Stimulated activated CD4-positive, alpha-beta T cell treated with anti-CD3 and anti-CD28 coated beads, TNF-alpha, amount 100 ng/mL, for 24 hours (primary cell): ENCODE data around the gene CSN3.
"Not testable (repeated sequence)": the region's sequence is repeated elsewhere in the genome, so short reads cannot be mapped to it uniquely, and the experiment has no call there.

ENCODE experiments used
- DNase-seq, 3 experiments: peaks; one replicate each; pipeline ENCODE4 v3.0.0-alpha.2; 2020; ENCODE audit warnings: low read depth in 3 of 3

The CSN3 gene, protein sequence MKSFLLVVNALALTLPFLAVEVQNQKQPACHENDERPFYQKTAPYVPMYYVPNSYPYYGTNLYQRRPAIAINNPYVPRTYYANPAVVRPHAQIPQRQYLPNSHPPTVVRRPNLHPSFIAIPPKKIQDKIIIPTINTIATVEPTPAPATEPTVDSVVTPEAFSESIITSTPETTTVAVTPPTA

DNA sequence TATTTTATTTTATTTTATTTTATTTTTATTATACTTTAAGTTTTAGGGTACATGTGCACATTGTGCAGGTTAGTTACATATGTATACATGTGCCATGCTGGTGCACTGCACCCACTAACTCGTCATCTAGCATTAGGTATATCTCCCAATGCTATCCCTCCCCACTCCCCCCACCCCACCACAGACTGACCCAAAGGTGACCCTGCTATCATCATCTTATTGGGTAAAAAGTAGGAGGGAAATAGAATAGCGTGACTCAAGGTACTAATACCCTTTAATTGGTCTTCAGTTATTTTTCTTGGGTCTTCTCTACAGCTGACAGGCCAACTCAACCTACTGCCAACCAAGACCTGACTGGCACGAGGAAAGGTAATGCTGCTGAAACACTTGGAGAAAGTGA is at the start of gene CSN3:
Gene CSN3 (plus strand): TSS at position 301 of the 400 bp plus-strand sequence. CDS start 2,223 bp downstream, outside the sequence.
- DNase-seq = not testable (repeated sequence)

DNA sequence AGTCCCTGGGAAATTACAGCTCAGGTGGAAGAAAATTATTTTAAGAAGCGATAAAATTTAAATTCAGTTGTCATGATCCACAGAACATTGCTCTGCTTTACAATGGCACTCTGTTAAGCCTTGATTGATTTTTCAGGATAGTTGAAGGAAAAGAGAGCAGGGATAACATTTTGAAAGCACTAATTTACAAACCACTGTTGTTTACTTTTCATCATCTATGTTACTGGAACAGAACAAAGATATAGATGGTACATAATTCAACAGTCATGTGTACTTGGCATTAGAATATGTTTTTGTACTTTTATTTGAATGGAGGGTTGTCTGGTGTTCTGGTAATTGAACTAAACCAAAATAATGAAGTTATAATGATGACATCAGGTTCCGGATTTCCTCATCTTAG is 49.5 kb upstream of the CSN3 start:
- DNase-seq = no peak

DNA sequence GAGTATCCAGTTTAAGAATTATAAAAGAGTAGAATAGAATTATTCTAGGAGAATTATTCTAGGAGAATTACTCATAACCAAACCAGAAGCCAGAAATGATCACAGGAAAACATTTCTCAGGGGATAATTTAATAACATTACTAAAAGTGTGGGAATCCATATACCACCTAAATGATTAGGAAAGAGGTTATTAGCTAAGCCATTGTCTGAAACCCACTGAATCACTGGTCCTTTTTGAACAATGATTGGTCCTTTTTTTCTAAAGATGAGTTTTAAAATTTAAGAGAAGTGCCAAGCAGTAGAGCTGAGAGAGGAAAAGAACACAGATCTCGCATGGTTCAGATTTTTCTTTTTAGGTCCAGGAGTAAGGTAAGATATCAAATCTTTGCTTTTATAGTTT is 47.0 kb upstream of the CSN3 start, which contains the start of gene ODAM:
Gene ODAM (plus strand): TSS at position 301 of the 400 bp plus-strand sequence. CDS start 819 bp downstream, outside the sequence.
- DNase-seq = no peak

DNA sequence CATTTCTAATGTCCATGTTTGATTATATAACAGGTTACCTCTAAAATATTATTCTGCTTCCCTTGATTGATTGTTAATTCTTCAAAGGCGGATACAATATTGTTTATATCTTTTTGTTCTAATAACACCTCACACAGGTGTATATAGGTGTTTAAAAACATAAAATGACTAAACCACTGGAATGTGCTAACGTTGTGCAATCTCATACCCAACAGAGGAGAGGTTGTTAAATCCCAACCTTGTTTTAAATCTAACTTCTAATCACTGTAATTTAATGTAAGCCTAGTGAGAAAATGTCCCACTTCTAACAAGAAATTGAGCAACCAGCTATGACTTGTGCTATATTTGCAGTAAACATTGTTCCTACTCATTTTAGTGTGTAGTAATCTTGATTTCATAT is 45.5 kb upstream of the CSN3 start:
- DNase-seq = no peak

DNA sequence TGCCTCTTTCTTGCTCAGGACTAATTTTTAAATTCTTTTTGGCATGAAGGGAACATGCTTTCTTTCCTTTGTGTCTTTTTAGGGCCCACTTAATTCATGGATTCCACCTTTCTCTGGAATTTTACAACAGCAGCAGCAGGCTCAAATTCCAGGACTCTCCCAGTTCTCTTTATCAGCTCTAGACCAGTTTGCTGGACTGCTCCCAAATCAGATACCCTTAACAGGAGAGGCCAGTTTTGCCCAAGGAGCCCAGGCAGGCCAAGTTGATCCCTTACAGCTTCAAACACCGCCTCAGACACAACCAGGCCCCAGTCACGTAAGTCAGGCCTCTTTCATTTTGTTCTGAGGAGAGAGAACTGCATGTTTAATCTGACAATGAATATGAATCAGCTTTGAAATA is 44.6 kb upstream of the CSN3 start:
- DNase-seq = no peak

DNA sequence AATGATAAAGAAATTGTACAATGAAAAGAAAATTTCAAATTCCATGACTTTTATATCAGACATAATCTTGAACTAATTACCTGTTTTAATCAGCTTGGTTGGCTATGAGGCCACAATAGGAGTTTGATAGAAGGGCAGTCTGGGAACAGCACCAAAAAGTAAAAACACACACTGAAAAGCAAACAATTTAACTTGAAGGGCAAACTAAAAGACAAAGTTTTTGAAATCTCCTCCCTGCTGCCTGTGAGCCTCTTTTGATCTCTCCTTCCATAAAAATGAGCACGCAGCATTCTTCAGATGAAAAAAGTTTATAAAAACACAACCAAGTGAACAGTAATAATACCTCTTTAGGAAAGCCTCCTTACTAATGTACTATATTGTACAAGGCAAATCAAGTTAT is 38.8 kb upstream of the CSN3 start:
- DNase-seq = no peak

DNA sequence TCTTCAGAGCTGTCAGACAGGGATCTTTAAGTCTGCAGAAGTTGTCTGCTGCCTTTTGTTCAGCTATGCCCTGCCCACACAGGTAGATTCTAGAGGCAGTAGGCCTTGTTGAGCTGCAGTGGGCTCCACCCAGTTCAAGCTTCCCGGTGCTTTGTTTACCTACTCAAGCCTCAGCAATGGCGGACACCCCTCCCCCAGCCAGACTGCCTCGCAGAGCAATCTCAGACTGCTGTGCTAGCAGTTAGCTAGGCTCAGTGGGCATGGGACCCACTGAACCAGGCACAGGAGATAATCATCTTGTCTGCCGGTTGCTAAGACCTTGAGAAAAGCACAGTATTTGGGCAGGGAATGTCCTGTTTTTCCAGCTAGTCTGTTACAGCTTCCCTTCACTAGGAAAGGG is 29.6 kb upstream of the CSN3 start:
- DNase-seq = not testable (repeated sequence)

DNA sequence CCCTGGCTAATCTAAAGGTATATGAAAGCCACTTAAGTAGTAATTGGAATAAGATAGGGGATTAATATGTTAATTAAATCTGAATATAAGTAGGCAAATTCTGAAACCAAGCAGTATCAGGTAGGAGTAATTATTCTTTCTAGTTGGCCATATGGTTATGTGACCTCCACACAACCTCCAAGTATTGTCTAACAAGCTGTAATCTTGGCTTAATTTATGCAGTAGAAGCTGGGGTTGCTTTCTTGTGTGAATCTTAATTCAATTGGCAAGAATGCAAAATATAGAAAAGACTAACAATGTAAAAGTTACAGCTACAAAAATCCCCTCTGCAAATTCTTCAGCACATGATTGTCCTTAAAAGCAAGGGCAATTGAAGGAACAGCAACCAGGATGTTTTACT is 26.3 kb upstream of the CSN3 start:
- not testable (repeated sequence) for DNase-seq

DNA sequence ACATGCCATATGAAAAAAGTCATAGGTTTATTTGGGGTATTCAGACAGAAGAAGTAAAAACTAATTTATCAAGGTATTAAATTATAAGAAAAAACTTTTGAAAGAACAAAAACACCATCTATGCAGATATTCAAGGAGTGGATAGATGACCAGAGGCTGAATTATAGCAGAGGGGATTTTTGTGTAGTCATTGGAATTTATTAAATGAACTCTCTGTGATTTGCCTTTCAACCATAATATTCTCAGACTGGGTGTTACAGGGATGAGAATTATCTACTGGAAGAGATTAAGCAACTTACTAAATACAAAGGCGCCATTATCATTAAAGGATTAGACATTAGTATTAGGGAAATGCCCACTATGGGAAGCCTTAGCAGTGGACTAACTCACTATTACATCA is 25.8 kb upstream of the CSN3 start:
- not testable (repeated sequence) for DNase-seq

DNA sequence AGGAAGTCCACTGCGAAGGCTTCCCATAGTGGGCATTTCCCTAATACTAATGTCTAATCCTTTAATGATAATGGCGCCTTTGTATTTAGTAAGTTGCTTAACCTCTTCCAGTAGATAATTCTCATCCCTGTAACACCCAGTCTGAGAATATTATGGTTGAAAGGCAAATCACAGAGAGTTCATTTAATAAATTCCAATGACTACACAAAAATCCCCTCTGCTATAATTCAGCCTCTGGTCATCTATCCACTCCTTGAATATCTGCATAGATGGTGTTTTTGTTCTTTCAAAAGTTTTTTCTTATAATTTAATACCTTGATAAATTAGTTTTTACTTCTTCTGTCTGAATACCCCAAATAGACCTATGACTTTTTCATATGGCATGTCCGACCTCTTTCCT is 21.0 kb upstream of the CSN3 start:
- DNase-seq = not testable (repeated sequence)

DNA sequence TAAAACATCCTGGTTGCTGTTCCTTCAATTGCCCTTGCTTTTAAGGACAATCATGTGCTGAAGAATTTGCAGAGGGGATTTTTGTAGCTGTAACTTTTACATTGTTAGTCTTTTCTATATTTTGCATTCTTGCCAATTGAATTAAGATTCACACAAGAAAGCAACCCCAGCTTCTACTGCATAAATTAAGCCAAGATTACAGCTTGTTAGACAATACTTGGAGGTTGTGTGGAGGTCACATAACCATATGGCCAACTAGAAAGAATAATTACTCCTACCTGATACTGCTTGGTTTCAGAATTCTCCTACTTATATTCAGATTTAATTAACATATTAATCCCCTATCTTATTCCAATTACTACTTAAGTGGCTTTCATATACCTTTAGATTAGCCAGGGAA is 20.6 kb upstream of the CSN3 start:
- DNase-seq = not testable (repeated sequence)

DNA sequence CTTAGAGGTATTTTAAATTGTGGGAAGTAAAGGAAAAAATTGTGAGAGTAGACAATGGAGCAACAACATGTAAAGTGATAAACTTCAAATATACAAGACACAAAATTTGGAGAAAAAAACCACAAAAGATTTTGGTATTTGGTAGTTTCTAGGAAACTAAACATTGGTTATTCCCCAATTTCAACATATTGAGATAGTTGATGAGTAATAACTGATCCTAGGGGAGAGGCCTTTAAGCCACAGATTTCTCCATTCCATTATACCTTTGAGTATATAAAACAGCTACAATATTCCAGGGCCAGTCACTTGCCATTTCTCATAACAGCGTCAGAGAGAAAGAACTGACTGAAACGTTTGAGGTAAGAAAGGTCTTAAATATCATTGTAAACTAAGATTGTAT is 16.6 kb upstream of the CSN3 start, which contains the start of gene FDCSP:
Gene FDCSP (plus strand): TSS at position 301 of the 400 bp plus-strand sequence. CDS start 5,071 bp downstream, outside the sequence.
- DNase-seq = no peak

DNA sequence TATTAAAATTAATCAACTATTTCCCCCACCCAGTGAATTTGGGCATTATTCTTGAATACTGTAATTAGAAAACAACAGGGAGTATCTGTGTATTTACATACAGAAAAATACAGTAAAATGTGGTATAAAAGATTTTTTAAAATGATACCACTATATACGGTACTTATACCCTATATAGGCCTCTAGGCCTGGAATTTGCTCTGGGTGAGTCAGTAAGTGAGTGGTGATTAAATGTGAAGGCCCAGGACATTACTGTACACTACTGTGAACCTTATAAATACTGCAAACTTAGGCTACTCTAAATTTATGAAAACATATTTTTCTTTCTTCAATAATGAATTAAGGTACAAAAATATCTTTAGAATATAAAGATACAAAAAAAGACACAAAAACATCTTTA is 6.3 kb upstream of the CSN3 start:
- no peak for DNase-seq

DNA sequence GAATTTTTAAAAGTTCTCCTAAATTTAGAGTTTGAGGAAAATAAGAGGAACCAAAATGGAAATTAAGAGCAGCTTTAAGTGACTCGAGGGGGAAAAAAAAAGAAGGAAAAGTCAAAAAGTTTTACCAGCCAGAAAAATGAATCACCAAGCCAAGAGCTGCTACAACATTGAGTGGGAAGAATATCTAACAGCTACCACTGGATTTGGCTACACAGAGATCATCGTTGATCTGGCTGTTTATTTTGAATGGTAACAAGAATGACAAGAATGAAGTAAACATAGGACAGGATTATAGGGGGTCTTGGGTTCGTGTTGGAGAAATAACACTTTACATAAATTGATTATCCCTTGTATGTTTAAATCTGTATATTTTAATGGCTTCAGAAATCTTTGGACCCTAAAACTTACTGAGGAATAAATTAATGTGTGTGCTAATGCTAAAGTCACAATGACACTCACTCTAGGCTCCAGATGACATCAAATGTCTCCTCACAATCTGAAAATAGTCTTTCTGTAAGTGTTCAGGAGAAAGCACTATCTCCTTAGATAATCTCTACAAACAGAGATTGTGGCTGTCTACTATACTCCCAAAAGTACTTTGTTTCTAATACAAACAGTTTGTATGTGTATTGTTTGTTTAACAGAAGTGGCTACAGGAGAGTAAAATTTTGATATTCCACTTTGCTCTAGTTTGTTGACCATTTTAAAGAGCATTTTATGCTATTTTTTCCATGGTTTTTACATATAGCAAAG is 3.1 kb upstream of the CSN3 start:
- no peak for DNase-seq

DNA sequence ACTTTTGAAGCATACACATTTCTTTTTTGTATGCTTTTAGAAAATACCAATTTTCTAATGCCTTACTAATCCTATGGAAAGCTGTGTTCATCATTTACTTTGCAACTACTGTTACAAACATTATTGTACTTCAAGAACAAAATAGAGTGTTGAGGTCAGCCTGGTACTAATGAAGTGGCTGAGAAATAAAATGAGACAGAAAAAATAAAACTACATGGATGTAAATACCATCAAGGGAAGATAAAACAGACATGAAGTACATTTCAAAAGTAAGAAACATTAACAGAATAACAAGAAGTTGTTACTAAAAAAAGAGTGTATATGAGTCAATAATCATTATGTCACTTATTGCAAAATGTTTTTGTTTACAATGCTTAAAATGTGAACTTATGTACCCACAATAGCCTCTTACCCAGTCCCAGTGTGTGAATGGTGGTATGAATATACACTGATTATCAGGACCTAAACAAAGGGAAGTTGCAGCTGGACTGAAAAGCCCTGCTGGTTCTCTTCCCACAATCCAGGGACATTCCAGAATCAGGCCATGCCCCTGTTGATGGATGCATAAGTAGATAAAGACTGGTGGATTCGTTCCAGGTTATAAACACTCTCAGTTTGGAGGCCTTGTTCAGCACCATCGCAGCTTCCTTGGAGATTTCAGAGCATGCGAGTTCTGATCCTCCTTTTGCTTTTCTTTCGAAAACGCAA is 2.4 kb upstream of the CSN3 start:
- no peak for DNase-seq

DNA sequence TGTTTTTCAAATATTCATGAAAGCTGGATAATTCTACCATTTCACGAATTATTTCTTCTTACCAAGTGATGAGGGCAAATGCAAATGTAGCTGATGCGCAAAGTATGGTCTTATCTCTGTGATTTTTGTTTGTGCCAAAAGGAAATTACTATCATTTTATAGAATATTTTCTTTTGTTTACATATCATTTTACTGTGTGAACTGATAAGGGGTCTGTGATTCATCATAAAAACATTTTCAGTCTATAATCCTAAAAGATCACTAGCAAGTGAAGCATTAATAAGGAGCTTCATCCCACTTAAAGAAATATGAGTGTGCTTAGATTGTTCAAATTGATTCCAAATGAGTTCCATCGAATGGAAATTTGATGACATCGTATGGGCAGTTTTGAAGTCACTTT is 694 bp downstream of the CSN3 start:
- no peak for DNase-seq

DNA sequence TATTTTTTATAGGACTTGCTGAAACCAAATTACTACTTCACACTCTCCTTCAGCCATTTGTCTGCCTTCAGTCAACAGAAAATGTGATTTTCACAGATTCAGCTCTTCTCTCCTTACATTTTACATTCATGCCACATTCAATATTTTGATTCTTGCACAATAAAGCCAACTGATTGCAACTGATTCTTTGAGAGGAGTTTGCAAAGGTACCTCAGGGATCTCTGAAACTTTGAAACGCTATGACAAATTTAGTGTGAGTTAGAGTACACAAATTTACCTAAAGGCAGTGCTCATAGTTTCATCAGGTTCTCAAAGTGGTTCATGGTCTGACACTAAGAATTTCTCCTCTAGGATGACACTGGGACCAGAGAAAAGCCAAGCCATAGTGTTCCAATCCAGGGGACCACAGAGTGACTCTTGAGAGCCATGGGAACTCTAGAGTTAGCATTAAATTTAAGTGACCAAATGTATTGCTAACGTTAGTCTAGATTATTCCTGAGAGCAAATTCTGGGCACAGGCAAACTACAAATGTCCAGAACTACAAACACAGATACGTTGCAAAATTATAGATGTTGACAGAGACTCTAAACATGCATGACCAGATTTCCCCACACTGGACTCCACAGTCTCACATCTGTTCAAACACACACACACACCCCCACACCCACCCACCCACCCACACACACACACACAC is 9.0 kb downstream of the CSN3 start:
- no peak for DNase-seq

DNA sequence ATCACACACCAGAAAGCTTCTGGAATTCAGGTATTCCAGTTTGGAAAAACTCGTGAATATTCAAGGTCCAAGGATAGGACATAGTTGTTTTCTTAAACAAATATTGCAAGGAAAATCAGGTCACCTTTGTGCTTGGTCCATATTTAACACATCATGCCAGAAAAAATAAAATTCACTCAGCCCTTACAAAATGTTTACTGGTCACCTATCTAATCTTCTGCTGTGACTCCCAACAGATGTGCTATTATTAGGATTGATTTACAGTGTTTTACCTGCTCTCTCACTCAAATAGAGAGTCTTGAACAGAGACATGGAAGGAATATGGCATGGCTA is 9.5 kb downstream of the CSN3 start:
- no peak for DNase-seq

DNA sequence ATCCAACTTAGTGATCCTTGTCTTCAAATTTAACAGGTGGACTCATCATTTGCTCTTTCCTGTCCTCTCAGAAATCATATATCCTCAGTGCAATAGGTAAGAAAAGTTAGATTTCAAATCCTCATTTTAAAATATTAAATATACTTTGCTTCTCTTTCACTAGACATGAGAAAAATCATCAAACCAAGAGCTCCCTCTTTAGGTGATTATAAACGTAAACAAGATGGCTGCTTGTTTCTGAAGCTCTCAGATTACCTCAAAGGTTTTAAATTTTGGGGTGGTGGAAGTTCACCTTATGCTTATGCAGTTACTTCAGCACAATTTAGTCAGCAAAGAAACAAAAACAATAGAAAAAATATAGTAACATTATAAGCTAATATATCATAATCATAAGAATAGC is 27.3 kb downstream of the CSN3 start:
- DNase-seq = no peak

DNA sequence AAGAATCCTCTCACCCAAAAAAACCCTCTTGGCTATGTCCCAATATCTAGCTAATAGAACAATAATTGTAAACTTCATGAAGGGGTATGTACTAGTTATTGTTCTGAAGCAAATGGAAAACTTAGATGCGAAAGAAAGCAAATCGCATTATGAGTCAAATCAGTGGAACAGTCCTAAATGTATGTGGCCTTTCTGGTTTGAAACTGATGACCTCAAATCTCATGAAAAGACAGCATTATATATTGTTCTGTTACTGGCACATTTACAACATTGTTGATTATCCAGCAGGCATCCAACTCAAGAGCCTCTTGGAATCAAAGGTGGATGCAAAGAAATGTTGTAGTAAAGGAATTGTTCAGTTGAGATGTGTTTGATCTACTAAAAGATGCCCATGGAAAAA is 34.7 kb downstream of the CSN3 start:
- DNase-seq = no peak

DNA sequence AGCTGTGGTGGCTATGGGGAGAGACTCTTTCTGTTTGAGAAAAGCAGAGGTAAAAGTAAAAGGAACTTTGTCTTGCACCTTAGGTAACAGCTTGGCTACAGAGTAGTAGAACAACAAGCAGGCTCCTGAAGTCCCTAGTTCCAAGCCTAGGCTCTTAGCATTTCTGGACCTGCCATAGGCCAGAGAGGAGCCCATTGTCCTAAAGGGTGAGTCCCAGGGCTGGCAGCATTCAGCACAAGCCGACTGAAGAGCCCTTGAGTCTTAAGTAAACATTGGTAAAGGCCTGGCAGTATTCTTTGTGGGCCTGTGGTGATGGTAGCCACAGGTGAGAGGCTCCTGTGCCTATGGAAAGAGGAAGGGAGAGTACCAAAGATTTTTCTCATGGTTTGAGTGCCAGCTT is 38.2 kb downstream of the CSN3 start:
- DNase-seq = no peak

DNA sequence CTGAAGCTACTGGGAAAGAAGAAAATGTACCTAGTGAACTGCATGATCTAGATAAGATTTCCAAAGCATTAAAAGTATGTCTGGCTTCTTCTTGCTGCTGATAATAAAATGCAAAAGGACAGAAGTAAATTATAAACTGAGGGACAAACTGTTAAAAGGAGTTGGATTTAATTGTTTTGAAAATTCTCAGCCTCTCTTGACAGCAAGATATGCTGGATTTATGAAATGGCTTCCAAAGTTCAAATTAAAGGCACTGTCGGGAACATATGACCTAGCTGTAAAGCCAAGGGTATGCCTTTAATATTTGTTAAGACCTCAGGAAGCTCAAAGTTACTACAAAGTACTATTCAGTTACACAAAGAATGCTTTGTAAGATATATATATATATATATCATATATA is 46.3 kb downstream of the CSN3 start:
- no peak for DNase-seq
